HTR-8/SVneo (cell line): Measurements from ENCODE around the gene PIAS1.

Source experiments
- DNase-seq: peaks from one replicate; pipeline ENCODE4 v3.0.0; 2011; ENCODE audit warnings: low spot score, mixed read lengths; ENCODE audit not compliant: insufficient read length
- FAIRE-seq: peaks from 2 replicates; lab custom pipeline; 2011; peaks lifted over from hg19 to GRCh38; lab: Jason Lieb, UNC

The PIAS1 gene

GRCh38 chr15:68112706-68113105 is 58.6 kb downstream of the PIAS1 start:
- FAIRE-seq: no peak
- DNase-seq: no peak

- FAIRE-seq (no peak), DNase-seq (no peak)
These were observed 59.2 kb downstream of the PIAS1 start for GRCh38 chr15:68113273-68113672.

- no peak for FAIRE-seq
- no peak for DNase-seq
These were observed 59.6 kb downstream of the PIAS1 start for GRCh38 chr15:68113751-68114150.

GRCh38 chr15:68114356-68114755 is 60.2 kb downstream of the PIAS1 start:
- no peak for DNase-seq
- no peak for FAIRE-seq

- FAIRE-seq: no peak
- DNase-seq: no peak
These were observed 60.7 kb downstream of the PIAS1 start for GRCh38 chr15:68114840-68115239.

GRCh38 chr15:68124700-68125099 is 70.6 kb downstream of the PIAS1 start:
- FAIRE-seq (no peak), DNase-seq (no peak)

- DNase-seq: no peak
- FAIRE-seq: no peak
These were observed 72.3 kb downstream of the PIAS1 start for GRCh38 chr15:68126396-68126795.

- DNase-seq (no peak), FAIRE-seq (no peak)
These were observed 75.0 kb downstream of the PIAS1 start for GRCh38 chr15:68129072-68129471.

- DNase-seq (no peak), FAIRE-seq (no peak)
These were observed 76.7 kb downstream of the PIAS1 start for GRCh38 chr15:68130851-68131250.

- DNase-seq: no peak
- no peak for FAIRE-seq
These were observed 83.0 kb downstream of the PIAS1 start for GRCh38 chr15:68137096-68137495.

- no peak for DNase-seq
- no peak for FAIRE-seq
These were observed 89.0 kb downstream of the PIAS1 start for GRCh38 chr15:68143129-68143528.

GRCh38 chr15:68143785-68144184 is 89.7 kb downstream of the PIAS1 start:
- no peak for FAIRE-seq
- no peak for DNase-seq

GRCh38 chr15:68145706-68146105 is 91.6 kb downstream of the PIAS1 start:
- no peak for FAIRE-seq
- DNase-seq: no peak

GRCh38 chr15:68148039-68148438 is 93.9 kb downstream of the PIAS1 start:
- DNase-seq: no peak
- FAIRE-seq: no peak

- peak; percentile 51 for FAIRE-seq
- peak; percentile 40 for DNase-seq
These were observed 94.9 kb downstream of the PIAS1 start for GRCh38 chr15:68149059-68149458.

- DNase-seq: no peak
- FAIRE-seq: no peak
These were observed 96.1 kb downstream of the PIAS1 start for GRCh38 chr15:68150187-68150586.

GRCh38 chr15:68151277-68151676 is 97.2 kb downstream of the PIAS1 start:
- FAIRE-seq: no peak

GRCh38 chr15:68152342-68152741 is 98.2 kb downstream of the PIAS1 start:
- no peak for FAIRE-seq

More at GRCh38 chr15:68151277-68151676, 97.2 kb downstream of the PIAS1 start:
- no peak for DNase-seq

GRCh38 chr15:68154923-68155559 is 100.9 kb downstream of the PIAS1 start:
- no peak for FAIRE-seq
- peak; percentile 45 for DNase-seq

More at GRCh38 chr15:68152342-68152741, 98.2 kb downstream of the PIAS1 start:
- no peak for DNase-seq

- no peak for FAIRE-seq
- DNase-seq: no peak
These were observed 103.0 kb downstream of the PIAS1 start for GRCh38 chr15:68157074-68157473.

GRCh38 chr15:68158046-68158628 is 104.0 kb downstream of the PIAS1 start:
- FAIRE-seq (no peak), DNase-seq (no peak)

- FAIRE-seq (no peak), DNase-seq (no peak)
These were observed 109.1 kb downstream of the PIAS1 start for GRCh38 chr15:68163191-68163590.
